SK-N-MC (cell line): ENCODE data around the gene CFAP20DC.

Experiments
- EZH2 ChIP-seq: fragments of 200-600 bp; sonication (generic); IDR thresholded peaks from one replicate; pipeline ENCODE4 v1.6.1; 2017; ENCODE audit warnings: antibody characterized with exemption
- POLR2AphosphoS5 ChIP-seq: IDR thresholded peaks from 2 replicates; pipeline ENCODE4 v1.6.1; 2012; ENCODE audit warnings: mild to moderate bottlenecking, low read depth, low read length, borderline replicate concordance

GRCh38 chr3:58801541-58801940 lies 248.3 kb downstream of the CFAP20DC start:
- TF ChIP-seq EZH2 (no peak), POLR2AphosphoS5 (no peak)
